Measurements from ENCODE around the gene ANO4. TPM values are rescaled to one million over a fixed set of nuclear protein-coding genes. Genes with fewer than 3 reads are reported as not detected.

ANO4 gene
- total RNA-seq, 1 experiment from 2014 or later, result 5.7 TPM

DNA sequence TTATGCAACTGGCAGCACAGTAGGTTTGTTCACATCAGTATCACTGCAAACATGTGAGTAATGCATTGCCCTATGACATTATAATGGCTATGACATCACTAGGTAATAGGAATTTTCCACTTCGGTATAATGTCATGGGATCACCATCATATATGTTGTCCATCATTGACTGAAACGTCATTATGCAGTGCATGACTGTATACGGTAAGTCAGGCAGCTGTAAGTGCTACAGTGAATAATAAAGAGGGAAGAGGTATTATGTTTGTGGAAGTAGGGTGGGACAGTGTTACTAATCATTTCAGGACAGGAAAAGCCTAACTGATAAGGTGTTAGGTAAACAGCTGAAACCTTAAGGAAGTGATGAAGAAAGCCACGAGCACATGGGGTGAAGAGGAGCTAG lies 68.1 kb downstream of the ANO4 start:
- H4K8ac ChIP-seq (replicated peaks; ENCODE audit: insufficient read length, low read depth, low read length), result no peak overlapping the region
- no peak overlapping the region for H3K56ac ChIP-seq (ENCODE audit: insufficient read length, low read depth, low read length)
- no peaks in the 10 kb centered on the region for H3K79me1 ChIP-seq (ENCODE audit: insufficient read depth, low read depth, low read length, poor library complexity, severe bottlenecking)
- TF ChIP-seq, protein P1, sequence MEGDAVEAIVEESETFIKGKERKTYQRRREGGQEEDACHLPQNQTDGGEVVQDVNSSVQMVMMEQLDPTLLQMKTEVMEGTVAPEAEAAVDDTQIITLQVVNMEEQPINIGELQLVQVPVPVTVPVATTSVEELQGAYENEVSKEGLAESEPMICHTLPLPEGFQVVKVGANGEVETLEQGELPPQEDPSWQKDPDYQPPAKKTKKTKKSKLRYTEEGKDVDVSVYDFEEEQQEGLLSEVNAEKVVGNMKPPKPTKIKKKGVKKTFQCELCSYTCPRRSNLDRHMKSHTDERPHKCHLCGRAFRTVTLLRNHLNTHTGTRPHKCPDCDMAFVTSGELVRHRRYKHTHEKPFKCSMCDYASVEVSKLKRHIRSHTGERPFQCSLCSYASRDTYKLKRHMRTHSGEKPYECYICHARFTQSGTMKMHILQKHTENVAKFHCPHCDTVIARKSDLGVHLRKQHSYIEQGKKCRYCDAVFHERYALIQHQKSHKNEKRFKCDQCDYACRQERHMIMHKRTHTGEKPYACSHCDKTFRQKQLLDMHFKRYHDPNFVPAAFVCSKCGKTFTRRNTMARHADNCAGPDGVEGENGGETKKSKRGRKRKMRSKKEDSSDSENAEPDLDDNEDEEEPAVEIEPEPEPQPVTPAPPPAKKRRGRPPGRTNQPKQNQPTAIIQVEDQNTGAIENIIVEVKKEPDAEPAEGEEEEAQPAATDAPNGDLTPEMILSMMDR (conservative IDR thresholded peaks at IDR 0.05), result no peak
- H2BK12ac ChIP-seq (ENCODE audit: insufficient read length, low read depth, low read length), result no peak overlapping the region
- no peak overlapping the region for H3K4ac ChIP-seq (ENCODE audit: low read depth, low read length)
- no peak overlapping the region for H2BK20ac ChIP-seq (ENCODE audit: low read depth, low read length, poor library complexity, severe bottlenecking)
- no peak overlapping the region for H2BK5ac ChIP-seq (ENCODE audit: insufficient read length, low read length)
- H2BK120ac ChIP-seq (ENCODE audit: low read depth, low read length, poor library complexity, severe bottlenecking), result no peak overlapping the region
- no peak for DNase-seq
- no peak overlapping the region for H3T11ph ChIP-seq (ENCODE audit: low read length)
- no peak overlapping the region for H2AFZ ChIP-seq (ENCODE audit: low read length)
- H3K4me1 Mint-ChIP-seq, result peaks cover 3 to 6% of the 10 kb centered on the region in 2 experiments; a peak in 3 of 4 replicates
- no peak overlapping the region; a peak in 1 of 5 replicates for H3K4me3 Mint-ChIP-seq
- no peak overlapping the region for H3K27ac ChIP-seq (ENCODE audit: insufficient read length, low read depth, low read length)
- no peaks in the 10 kb centered on the region for H4K20me1 ChIP-seq (ENCODE audit: control insufficient read depth, insufficient read depth, insufficient read length)
- no peaks in the 10 kb centered on the region for H3K23me2 ChIP-seq (ENCODE audit: insufficient read length, low read depth, low read length, poor library complexity, severe bottlenecking)
- H2AK5ac ChIP-seq (ENCODE audit: insufficient read length, low read length), result no peak overlapping the region
- no peak overlapping the region for H3K23ac ChIP-seq (ENCODE audit: insufficient read length, low read depth, low read length)
- H3K14ac ChIP-seq (ENCODE audit: insufficient read depth, low read length), result no peak overlapping the region
- no peaks in the 10 kb centered on the region for H3K9me3 ChIP-seq (ENCODE audit: control insufficient read depth, low read depth, low read length)
- H2BK15ac ChIP-seq (ENCODE audit: low read depth, low read length), result no peak overlapping the region
- no peaks in the 10 kb centered on the region for H3K79me2 ChIP-seq (ENCODE audit: insufficient read depth, low read length)
- H3K4me1 ChIP-seq (ENCODE audit: insufficient read depth, low read length), result no peaks in the 10 kb centered on the region
- peak overlapping the region in 2 of 3 experiments; percentile 24 to 60; a peak in 2 of 7 replicates for H3K27ac Mint-ChIP-seq
- no peaks in the 10 kb centered on the region; a peak in 2 of 7 replicates for H3K36me3 Mint-ChIP-seq (ENCODE audit: insufficient read depth in 1 of 3, low read depth in 3 of 3)
- no peak overlapping the region for H4K91ac ChIP-seq (ENCODE audit: insufficient read length, low read depth, low read length)
- no peaks in the 10 kb centered on the region for H3K27me3 Mint-ChIP-seq (ENCODE audit: low read depth)
- no peaks in the 10 kb centered on the region for H3K27me3 ChIP-seq (ENCODE audit: insufficient read depth, low read length)
- H3K9ac ChIP-seq (ENCODE audit: extremely low read depth, insufficient read length, low read length), result no peak overlapping the region
- no peaks in the 10 kb centered on the region for H3K9me3 Mint-ChIP-seq
- H3K18ac ChIP-seq (ENCODE audit: insufficient read length, low read depth, low read length), result no peak overlapping the region
- no CpG with 5 or more reads among the region's 4 CpGs for WGBS (ENCODE audit: extremely low coverage, insufficient read length, low lambda C conversion rate)
- no peak overlapping the region for H3K4me2 ChIP-seq (ENCODE audit: insufficient read depth, insufficient read length, low read length)
- H4K5ac ChIP-seq (ENCODE audit: insufficient read length, low read depth, low read length), result no peak overlapping the region
